Ascending aorta (tissue), 2 donors: Measurements from ENCODE around the gene PFKFB2. TPM values are rescaled to one million over a fixed set of nuclear protein-coding genes. Genes with fewer than 3 reads are reported as not detected.

Experiments used
- DNase-seq, 2 donors: peaks; one replicate each; pipeline ENCODE4 v3.0.0-alpha.2; 2019; ENCODE audit warnings: low spot score in 2 of 2
- H3K27ac ChIP-seq, 2 donors: fragments of 200-600 bp; sonication (generic); one replicate each; pipeline ENCODE4 v1.5.1; 2016 to 2017; ENCODE audit warnings: mild to moderate bottlenecking in 1 of 2
- H3K27me3 ChIP-seq: fragments of 200-600 bp; sonication (generic); one replicate; pipeline ENCODE4 v1.5.1; 2017
- H3K36me3 ChIP-seq, 2 donors: fragments of 200-600 bp; sonication (generic); one replicate each; pipeline ENCODE4 v1.5.1; 2016
- H3K4me1 ChIP-seq, 2 donors: fragments of 200-600 bp; sonication (generic); one replicate each; pipeline ENCODE4 v1.5.1; 2016 to 2017; ENCODE audit warnings: mild to moderate bottlenecking in 1 of 2
- H3K4me3 ChIP-seq, 2 donors: fragments of 200-600 bp; sonication (generic); one replicate each; pipeline ENCODE4 v1.5.1; 2016 to 2017; ENCODE audit warnings: mild to moderate bottlenecking in 1 of 2
- H3K9me3 ChIP-seq, 2 donors: fragments of 200-600 bp; sonication (generic); one replicate each; pipeline ENCODE4 v1.5.1; 2016
- intact Hi-C: fragments of 100-400 bp; cut with DNase I; formaldehyde crosslinking; loops from one replicate; pipeline ENCODE4 v1.15.1; 2023
- total RNA-seq: library from RNA; depleted of rRNA; stranded (reverse); fragments of >200 nt; gene quantifications from one replicate; pipeline ENCODE4 v1.1.0, GENCODE V29; 2016
- TF ChIP-seq, protein P1 (sequence below), 3 experiments: fragments of 200-600 bp in 2 of 3; fragments of 450-650 bp in 1 of 3; sonication (generic) in 2 of 3; IDR thresholded peaks; one replicate each; pipeline ENCODE4 v1.5.1; 2016 to 2019; ENCODE audit warnings: antibody characterized with exemption in 3 of 3, mild to moderate bottlenecking in 1 of 3, moderate library complexity in 1 of 3

PFKFB2 gene
- total RNA-seq, 1 donor from 2014 or later = 1.2 TPM

- Histone ChIP-seq H3K4me1 (peaks cover 4 to 12% of the 10 kb centered on the region in 2 donors), H3K36me3 (no peaks in the 10 kb centered on the region), H3K27ac (no peak overlapping the region), H3K4me3 (no peak overlapping the region), H3K27me3 (no peaks in the 10 kb centered on the region), H3K9me3 (no peaks in the 10 kb centered on the region)
- intact Hi-C loops = no loop called here
- TF ChIP-seq, protein P1, sequence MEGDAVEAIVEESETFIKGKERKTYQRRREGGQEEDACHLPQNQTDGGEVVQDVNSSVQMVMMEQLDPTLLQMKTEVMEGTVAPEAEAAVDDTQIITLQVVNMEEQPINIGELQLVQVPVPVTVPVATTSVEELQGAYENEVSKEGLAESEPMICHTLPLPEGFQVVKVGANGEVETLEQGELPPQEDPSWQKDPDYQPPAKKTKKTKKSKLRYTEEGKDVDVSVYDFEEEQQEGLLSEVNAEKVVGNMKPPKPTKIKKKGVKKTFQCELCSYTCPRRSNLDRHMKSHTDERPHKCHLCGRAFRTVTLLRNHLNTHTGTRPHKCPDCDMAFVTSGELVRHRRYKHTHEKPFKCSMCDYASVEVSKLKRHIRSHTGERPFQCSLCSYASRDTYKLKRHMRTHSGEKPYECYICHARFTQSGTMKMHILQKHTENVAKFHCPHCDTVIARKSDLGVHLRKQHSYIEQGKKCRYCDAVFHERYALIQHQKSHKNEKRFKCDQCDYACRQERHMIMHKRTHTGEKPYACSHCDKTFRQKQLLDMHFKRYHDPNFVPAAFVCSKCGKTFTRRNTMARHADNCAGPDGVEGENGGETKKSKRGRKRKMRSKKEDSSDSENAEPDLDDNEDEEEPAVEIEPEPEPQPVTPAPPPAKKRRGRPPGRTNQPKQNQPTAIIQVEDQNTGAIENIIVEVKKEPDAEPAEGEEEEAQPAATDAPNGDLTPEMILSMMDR (IDR thresholded peaks at IDR 0.05) = no peak
- DNase-seq = no peak
Observed at GRCh38 chr1:207020065-207020708, 32.9 kb upstream of the PFKFB2 start.

GRCh38 chr1:207020709-207021107 lies 32.4 kb upstream of the PFKFB2 start:
- H3K27ac ChIP-seq = no peak overlapping the region
- DNase-seq = no peak
- H3K36me3 ChIP-seq = no peaks in the 10 kb centered on the region
- H3K4me1 ChIP-seq = peaks cover 9 to 17% of the 10 kb centered on the region in 2 donors
- TF ChIP-seq, protein P1 (IDR thresholded peaks at IDR 0.05) = no peak
- intact Hi-C loops = no loop called here
- no peak overlapping the region for H3K4me3 ChIP-seq
- no peaks in the 10 kb centered on the region for H3K9me3 ChIP-seq
- H3K27me3 ChIP-seq = no peaks in the 10 kb centered on the region

- no peaks in the 10 kb centered on the region for H3K36me3 ChIP-seq
- H3K27me3 ChIP-seq = no peaks in the 10 kb centered on the region
- no peak overlapping the region for H3K27ac ChIP-seq
- no peak for DNase-seq
- peaks cover 9 to 21% of the 10 kb centered on the region in 2 donors for H3K4me1 ChIP-seq
- intact Hi-C loops = no loop called here
- no peaks in the 10 kb centered on the region for H3K9me3 ChIP-seq
- no peak overlapping the region for H3K4me3 ChIP-seq
- TF ChIP-seq, protein P1 (IDR thresholded peaks at IDR 0.05) = no peak
Observed at GRCh38 chr1:207021139-207021861, 31.8 kb upstream of the PFKFB2 start.

GRCh38 chr1:207021876-207022596 lies 31.0 kb upstream of the PFKFB2 start:
- H3K27ac ChIP-seq = no peak overlapping the region

GRCh38 chr1:207022996-207023679 lies 29.9 kb upstream of the PFKFB2 start:
- intact Hi-C loops = no loop called here
- TF ChIP-seq, protein P1 (IDR thresholded peaks at IDR 0.05) = no peak
- Histone ChIP-seq H3K4me3 (no peak overlapping the region), H3K9me3 (no peaks in the 10 kb centered on the region), H3K4me1 (peaks cover 9 to 21% of the 10 kb centered on the region in 2 donors), H3K27me3 (no peaks in the 10 kb centered on the region), H3K36me3 (no peaks in the 10 kb centered on the region), H3K27ac (no peak overlapping the region)
- DNase-seq = no peak

More at GRCh38 chr1:207021876-207022596, 31.0 kb upstream of the PFKFB2 start:
- H3K9me3 ChIP-seq = no peaks in the 10 kb centered on the region
- H3K36me3 ChIP-seq = no peaks in the 10 kb centered on the region
- TF ChIP-seq, protein P1 (IDR thresholded peaks at IDR 0.05) = no peak
- no peak for DNase-seq
- intact Hi-C loops = no loop called here
- peaks cover 9 to 21% of the 10 kb centered on the region in 2 donors for H3K4me1 ChIP-seq
- no peak overlapping the region for H3K4me3 ChIP-seq
- no peaks in the 10 kb centered on the region for H3K27me3 ChIP-seq
